ENCODE data around the gene CEP55. TPM values are rescaled to one million over a fixed set of nuclear protein-coding genes. Genes with fewer than 3 reads are reported as not detected.

The CEP55 gene
- total RNA-seq, 1 donor from 2014 or later, result 3.7 TPM

- Histone ChIP-seq H3K4me2 (ENCODE audit: low read length) (peak overlapping the region; percentile 54), H3K36me3 (ENCODE audit: insufficient read depth, low read length) (peaks cover 38% of the 10 kb centered on the region), H3K79me2 (ENCODE audit: insufficient read depth, low read length) (peaks cover 97% of the 10 kb centered on the region), H3K4me3 (ENCODE audit: insufficient read depth, low read depth, low read length) (no peak overlapping the region), H3K27ac (ENCODE audit: low read depth, low read length) (peak overlapping the region; percentile 92), H4K20me1 (ENCODE audit: insufficient read depth, low read length) (peaks cover 31% of the 10 kb centered on the region), H3K9me3 (ENCODE audit: insufficient read depth, low read depth, low read length) (no peaks in the 10 kb centered on the region), H2AFZ (ENCODE audit: low read depth, low read length) (no peak overlapping the region), H3K9ac (ENCODE audit: low read length) (peak overlapping the region; percentile 22), H3K27me3 (ENCODE audit: insufficient read depth, low read length) (no peaks in the 10 kb centered on the region), H3K4me1 (ENCODE audit: insufficient read depth, low read length) (peaks cover 59% of the 10 kb centered on the region)
- no peak for TF ChIP-seq EZH2 (IDR thresholded peaks at IDR 0.05; ENCODE audit: insufficient read depth, low read length)
- TF ChIP-seq CTCF (IDR thresholded peaks at IDR 0.05; ENCODE audit: insufficient read depth, low read depth, low read length), result no peak
- peaks cover 13% of the 10 kb centered on the region for H3K36me3 Mint-ChIP-seq (ENCODE audit: low read depth, unreplicated experiment)
- DNase-seq (ENCODE audit: low read depth) (no peak), FAIRE-seq (no peak)
- H3K27ac Mint-ChIP-seq (ENCODE audit: unreplicated experiment), result no peak overlapping the region
- no peaks in the 10 kb centered on the region for H3K9me3 Mint-ChIP-seq (ENCODE audit: unreplicated experiment)
- no peak overlapping the region for H3K4me3 Mint-ChIP-seq (ENCODE audit: unreplicated experiment)
- H3K27me3 Mint-ChIP-seq (ENCODE audit: low read depth, unreplicated experiment), result no peaks in the 10 kb centered on the region
- H3K4me1 Mint-ChIP-seq (ENCODE audit: low read depth, unreplicated experiment), result peaks cover 55% of the 10 kb centered on the region
These were observed 19.7 kb upstream of the CEP55 start for GRCh38 chr10:93476756-93477155.

- H3K36me3 Mint-ChIP-seq (ENCODE audit: low read depth, unreplicated experiment), result peaks cover 11% of the 10 kb centered on the region
- H3K4me3 ChIP-seq (ENCODE audit: insufficient read depth, low read depth, low read length), result peak overlapping the region; percentile 98
- H3K4me2 ChIP-seq (ENCODE audit: low read length), result peak overlapping the region; percentile 82
- peak overlapping the region; percentile 96 for H3K9ac ChIP-seq (ENCODE audit: low read length)
- peak overlapping the region; percentile 70 for H3K27ac Mint-ChIP-seq (ENCODE audit: unreplicated experiment)
- no peaks in the 10 kb centered on the region for H3K27me3 Mint-ChIP-seq (ENCODE audit: low read depth, unreplicated experiment)
- peaks cover 39% of the 10 kb centered on the region for H3K4me1 Mint-ChIP-seq (ENCODE audit: low read depth, unreplicated experiment)
- TF ChIP-seq CTCF (IDR thresholded peaks at IDR 0.05; ENCODE audit: insufficient read depth, low read depth, low read length) (no peak), EZH2 (IDR thresholded peaks at IDR 0.05; ENCODE audit: insufficient read depth, low read length) (no peak)
- peaks cover 28% of the 10 kb centered on the region for H3K36me3 ChIP-seq (ENCODE audit: insufficient read depth, low read length)
- DNase-seq (ENCODE audit: low read depth) (no peak), FAIRE-seq (no peak)
- H3K27me3 ChIP-seq (ENCODE audit: insufficient read depth, low read length), result no peaks in the 10 kb centered on the region
- H3K27ac ChIP-seq (ENCODE audit: low read depth, low read length), result peak overlapping the region; percentile 99
- H3K4me3 Mint-ChIP-seq (ENCODE audit: unreplicated experiment), result peak overlapping the region; percentile 98
- H2AFZ ChIP-seq (ENCODE audit: low read depth, low read length), result no peak overlapping the region
- H3K9me3 ChIP-seq (ENCODE audit: insufficient read depth, low read depth, low read length), result no peaks in the 10 kb centered on the region
- peaks cover 52% of the 10 kb centered on the region for H3K4me1 ChIP-seq (ENCODE audit: insufficient read depth, low read length)
- peaks cover 80% of the 10 kb centered on the region for H3K79me2 ChIP-seq (ENCODE audit: insufficient read depth, low read length)
- H4K20me1 ChIP-seq (ENCODE audit: insufficient read depth, low read length), result peaks cover 23% of the 10 kb centered on the region
- no peaks in the 10 kb centered on the region for H3K9me3 Mint-ChIP-seq (ENCODE audit: unreplicated experiment)
These were observed 17.5 kb upstream of the CEP55 start for GRCh38 chr10:93478873-93479272.

- peaks cover 17% of the 10 kb centered on the region for H3K4me1 Mint-ChIP-seq (ENCODE audit: low read depth, unreplicated experiment)
- Histone ChIP-seq H3K9ac (ENCODE audit: low read length) (peak overlapping the region; percentile 96), H3K4me1 (ENCODE audit: insufficient read depth, low read length) (peaks cover 29% of the 10 kb centered on the region), H2AFZ (ENCODE audit: low read depth, low read length) (no peak overlapping the region), H3K4me3 (ENCODE audit: insufficient read depth, low read depth, low read length) (peak overlapping the region; percentile 98), H3K27me3 (ENCODE audit: insufficient read depth, low read length) (no peaks in the 10 kb centered on the region), H3K4me2 (ENCODE audit: low read length) (peak overlapping the region; percentile 82), H4K20me1 (ENCODE audit: insufficient read depth, low read length) (peaks cover 15% of the 10 kb centered on the region), H3K36me3 (ENCODE audit: insufficient read depth, low read length) (peaks cover 11% of the 10 kb centered on the region), H3K79me2 (ENCODE audit: insufficient read depth, low read length) (peaks cover 53% of the 10 kb centered on the region), H3K9me3 (ENCODE audit: insufficient read depth, low read depth, low read length) (no peaks in the 10 kb centered on the region), H3K27ac (ENCODE audit: low read depth, low read length) (peak overlapping the region; percentile 99)
- FAIRE-seq (no peak), DNase-seq (ENCODE audit: low read depth) (no peak)
- peaks cover 3% of the 10 kb centered on the region for H3K36me3 Mint-ChIP-seq (ENCODE audit: low read depth, unreplicated experiment)
- no peaks in the 10 kb centered on the region for H3K27me3 Mint-ChIP-seq (ENCODE audit: low read depth, unreplicated experiment)
- no peak for TF ChIP-seq CTCF (IDR thresholded peaks at IDR 0.05; ENCODE audit: insufficient read depth, low read depth, low read length)
- no peak for TF ChIP-seq EZH2 (IDR thresholded peaks at IDR 0.05; ENCODE audit: insufficient read depth, low read length)
- peak overlapping the region; percentile 97 for H3K27ac Mint-ChIP-seq (ENCODE audit: unreplicated experiment)
- H3K9me3 Mint-ChIP-seq (ENCODE audit: unreplicated experiment), result no peaks in the 10 kb centered on the region
- peak overlapping the region; percentile 98 for H3K4me3 Mint-ChIP-seq (ENCODE audit: unreplicated experiment)
These were observed 14.7 kb upstream of the CEP55 start for GRCh38 chr10:93481637-93482144.

All from astrocyte (in vitro differentiated cells and primary cell).